Activated CD4-positive, CD25-positive, alpha-beta regulatory T cell (primary cell): ENCODE measurements around the gene CPNE6.
"Not testable (repeated sequence)": the region's sequence is repeated elsewhere in the genome, so short reads cannot be mapped to it uniquely, and the experiment has no call there.

Source experiments
- DNase-seq, 4 experiments: peaks; one replicate each; lab custom pipeline; 2025; lab: John Stamatoyannopoulos, UW

Gene CPNE6

GRCh38 chr14:24071144-24071697 is at the start of gene CPNE6:
TSS of gene CPNE6 (plus strand) at chr14:24071562. CDS start at chr14:24072937, 1,375 bp downstream.
- DNase-seq: no peak

GRCh38 chr14:24024939-24025418 is 46.4 kb upstream of the CPNE6 start:
- not testable (repeated sequence) for DNase-seq

DNA sequence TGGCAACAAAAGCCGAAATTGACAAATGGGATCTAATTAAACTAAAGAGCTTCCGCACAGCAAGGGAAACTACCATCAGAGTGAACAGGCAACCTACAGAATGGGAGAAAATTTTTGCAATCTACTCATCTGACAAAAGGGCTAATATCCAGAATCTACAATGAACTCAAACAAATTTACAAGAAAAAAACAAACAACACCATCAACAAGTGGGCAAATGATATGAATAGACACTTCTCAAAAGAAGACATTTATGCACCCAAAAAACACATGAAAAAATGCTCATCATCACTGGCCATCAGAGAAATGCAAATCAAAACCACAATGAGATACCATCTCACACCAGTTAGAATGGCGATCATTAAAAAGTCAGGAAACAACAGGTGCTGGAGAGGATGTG is 41.7 kb upstream of the CPNE6 start:
- DNase-seq: not testable (repeated sequence)

GRCh38 chr14:24031331-24031730 is 40.0 kb upstream of the CPNE6 start:
- not testable (repeated sequence) for DNase-seq

- DNase-seq: no peak
Measured at GRCh38 chr14:24032727-24033418, 38.5 kb upstream of the CPNE6 start.

DNA sequence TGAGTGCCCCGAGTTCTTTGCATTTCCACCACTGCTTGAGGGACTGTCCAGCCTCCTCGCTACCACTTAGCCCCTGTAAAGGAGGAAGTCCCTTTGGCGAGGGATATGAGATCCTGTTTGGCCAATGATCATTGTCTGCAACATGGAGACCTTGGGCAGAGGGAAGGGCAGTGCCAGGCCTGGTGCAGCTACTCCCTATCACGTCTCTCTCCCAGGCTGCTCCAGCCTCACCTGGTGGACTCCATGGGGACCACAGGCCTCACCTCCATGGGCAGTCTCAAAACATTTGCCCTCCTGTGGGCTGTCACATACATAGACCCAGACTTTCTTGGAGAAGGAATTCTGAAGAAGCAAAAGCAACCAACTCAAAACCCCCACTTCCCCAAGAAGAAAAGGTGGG is 35.6 kb upstream of the CPNE6 start:
- not testable (repeated sequence) for DNase-seq

- peak in 3 of 4 experiments; percentile 20 to 31 (median 26) for DNase-seq
Measured at GRCh38 chr14:24036169-24036962, 35.0 kb upstream of the CPNE6 start.

GRCh38 chr14:24036963-24037657 is 34.3 kb upstream of the CPNE6 start:
- not testable (repeated sequence) for DNase-seq

GRCh38 chr14:24037658-24038037 is 33.7 kb upstream of the CPNE6 start:
- DNase-seq: no peak

GRCh38 chr14:24038686-24039085 is 32.7 kb upstream of the CPNE6 start:
- DNase-seq: no peak

DNA sequence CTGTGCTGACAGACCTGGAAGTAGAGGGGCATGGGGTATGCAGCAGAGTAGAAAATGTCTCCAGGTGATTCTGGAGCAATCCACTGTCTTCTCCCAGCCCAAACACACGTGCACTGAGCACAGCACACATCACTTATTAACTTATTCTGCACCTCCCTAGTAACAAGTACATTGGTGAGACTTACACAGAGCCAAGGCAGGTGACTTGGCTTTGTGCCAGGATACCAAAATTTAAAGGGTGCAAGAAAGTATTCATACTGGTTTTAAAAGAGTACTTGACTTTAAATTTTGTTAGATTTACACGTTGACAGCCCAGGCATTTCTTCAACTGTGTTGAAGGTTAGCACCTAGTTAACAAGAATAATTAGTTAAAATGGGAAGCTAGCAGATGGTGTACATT is 30.7 kb upstream of the CPNE6 start:
- DNase-seq: no peak

DNA sequence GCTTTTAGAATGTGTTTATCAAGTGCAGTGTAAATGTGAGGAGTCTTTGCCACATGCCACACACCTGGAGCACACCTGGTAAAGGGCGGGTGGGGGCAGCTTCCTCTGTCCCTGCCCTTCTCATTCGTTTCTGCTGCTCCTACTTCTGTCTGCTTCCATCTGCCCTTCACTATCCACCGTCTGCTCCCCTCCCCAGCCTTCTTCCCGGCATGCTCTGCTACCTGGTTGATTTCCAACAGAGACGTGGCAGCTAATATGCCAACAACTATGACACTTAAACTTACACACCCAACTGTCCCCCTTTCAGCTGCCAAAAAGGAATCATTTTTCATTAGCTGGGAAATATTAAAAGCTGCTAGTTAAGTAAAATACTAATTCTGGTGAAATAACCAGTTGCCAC is 28.6 kb upstream of the CPNE6 start:
- DNase-seq: no peak

GRCh38 chr14:24049002-24049401 is 22.4 kb upstream of the CPNE6 start:
- not testable (repeated sequence) for DNase-seq

GRCh38 chr14:24050753-24051152 is 20.6 kb upstream of the CPNE6 start:
- not testable (repeated sequence) for DNase-seq

DNA sequence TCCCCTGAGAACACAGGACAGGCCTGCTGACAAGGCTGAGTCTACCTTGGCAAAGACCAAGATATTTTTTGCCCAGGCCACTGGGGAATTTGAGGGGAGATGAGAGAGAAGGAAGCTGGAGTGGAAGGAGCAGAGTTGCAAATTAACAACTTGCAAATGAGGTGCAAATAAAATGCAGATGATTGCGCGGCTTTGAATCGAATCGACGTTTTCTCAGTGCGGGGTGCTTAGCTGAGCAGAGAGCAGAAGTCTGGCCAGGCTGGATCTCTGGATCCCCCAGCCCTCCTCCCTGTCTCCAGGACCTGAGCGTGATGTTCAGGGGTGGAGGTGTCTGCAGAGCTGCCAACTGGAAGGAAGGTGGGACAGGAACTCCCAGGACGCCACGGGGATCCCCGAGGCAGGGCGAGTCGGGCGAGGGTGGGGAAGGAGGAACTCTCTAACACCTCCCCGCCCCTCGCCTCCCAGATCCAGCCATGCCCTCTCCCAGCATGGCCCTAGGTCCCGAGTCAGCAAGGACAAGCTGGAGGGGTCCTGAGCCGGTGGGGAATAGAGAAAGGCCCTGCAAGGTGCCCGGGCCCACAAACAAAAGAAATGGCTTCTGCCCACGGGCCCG is 20.1 kb upstream of the CPNE6 start:
- no peak for DNase-seq

GRCh38 chr14:24051789-24052655 is 19.3 kb upstream of the CPNE6 start, which contains the start of gene CARMIL3:
TSS of gene CARMIL3 (plus strand) at chr14:24052009. CDS start at chr14:24052154, 145 bp downstream.
- DNase-seq: peak in 3 of 4 experiments; percentile 24 to 29 (median 28)

GRCh38 chr14:24052656-24053547 is 18.5 kb upstream of the CPNE6 start:
- no peak for DNase-seq

GRCh38 chr14:24053548-24054323 is 17.6 kb upstream of the CPNE6 start:
- DNase-seq: no peak

GRCh38 chr14:24054324-24054641 is 17.1 kb upstream of the CPNE6 start:
- no peak for DNase-seq
